Ecto neural progenitor cell (in vitro differentiated cells): ENCODE measurements around the gene SMAD5.
A peak's percentile ranks its signal among the peaks of the same experiment; 100 is the strongest.

Experiments
- DNase-seq: peaks from one replicate; pipeline ENCODE4 v3.0.0-alpha.2; 2018; ENCODE audit warnings: low spot score

SMAD5 gene

GRCh38 chr5:136115183-136115865 is 17.3 kb upstream of the SMAD5 start:
- no peak for DNase-seq

DNA sequence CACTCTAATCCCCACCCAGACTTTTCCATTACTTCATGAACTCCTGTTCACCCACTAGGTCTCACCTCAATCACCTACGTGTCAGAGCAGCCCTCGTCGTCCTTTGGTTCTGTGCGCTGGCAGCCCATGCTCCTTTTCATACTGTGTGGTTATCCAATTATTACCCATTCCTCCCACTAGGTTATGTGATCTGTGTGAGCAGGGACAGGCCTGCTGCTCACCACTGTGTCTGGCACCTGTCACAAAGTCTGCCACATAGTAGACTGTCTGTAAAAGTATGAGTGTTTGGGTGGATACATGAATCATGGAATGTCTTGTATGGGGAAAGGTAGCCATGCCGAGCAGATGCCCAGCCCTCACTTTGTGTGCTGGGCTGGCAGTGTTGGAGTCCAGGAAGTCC is 12.1 kb upstream of the SMAD5 start:
- DNase-seq: no peak

GRCh38 chr5:136123236-136123768 is 9.3 kb upstream of the SMAD5 start:
- no peak for DNase-seq

- no peak for DNase-seq
Observed at GRCh38 chr5:136127560-136127959, 5.1 kb upstream of the SMAD5 start.

DNA sequence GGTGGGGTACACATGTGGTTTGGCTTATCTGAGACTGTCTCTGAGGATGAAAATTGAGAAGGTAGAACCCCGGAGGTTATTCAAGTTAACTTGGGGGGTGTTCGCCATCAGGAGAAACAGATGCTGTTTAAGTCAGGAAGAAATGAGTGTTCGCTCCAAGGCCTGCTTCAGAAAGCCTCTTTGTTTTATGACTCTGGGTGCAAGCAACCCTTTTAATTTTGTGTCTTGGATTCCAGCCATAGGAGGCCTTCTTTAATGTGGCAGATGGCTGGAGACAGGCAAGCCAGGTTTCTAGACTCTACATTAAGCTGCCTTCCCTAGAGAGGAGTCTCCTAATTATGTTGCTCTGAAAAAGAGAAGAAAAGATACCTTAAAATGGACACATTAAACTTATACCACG is 4.2 kb upstream of the SMAD5 start:
- DNase-seq: no peak

DNA sequence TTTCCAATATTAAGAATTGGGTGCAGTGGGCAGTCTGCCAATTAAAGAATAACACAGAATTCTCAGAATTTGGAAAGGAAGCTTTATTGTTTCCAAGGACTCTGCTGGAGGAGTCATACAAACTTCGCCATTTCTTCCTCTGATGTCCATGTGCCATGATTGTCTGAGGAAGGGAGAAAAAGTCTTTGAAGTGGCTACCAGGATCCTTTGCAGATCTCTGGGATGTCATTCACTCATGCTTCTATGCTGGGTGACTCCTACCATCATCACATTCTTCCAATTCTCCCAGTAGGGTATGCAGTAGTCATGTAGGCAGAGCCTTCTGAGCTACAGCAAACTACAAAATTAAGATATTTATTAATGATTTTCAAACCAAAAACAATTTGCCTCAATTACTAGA is 3.2 kb upstream of the SMAD5 start:
- no peak for DNase-seq

- no peak for DNase-seq
Observed at GRCh38 chr5:136130581-136130980, 2.1 kb upstream of the SMAD5 start.

DNA sequence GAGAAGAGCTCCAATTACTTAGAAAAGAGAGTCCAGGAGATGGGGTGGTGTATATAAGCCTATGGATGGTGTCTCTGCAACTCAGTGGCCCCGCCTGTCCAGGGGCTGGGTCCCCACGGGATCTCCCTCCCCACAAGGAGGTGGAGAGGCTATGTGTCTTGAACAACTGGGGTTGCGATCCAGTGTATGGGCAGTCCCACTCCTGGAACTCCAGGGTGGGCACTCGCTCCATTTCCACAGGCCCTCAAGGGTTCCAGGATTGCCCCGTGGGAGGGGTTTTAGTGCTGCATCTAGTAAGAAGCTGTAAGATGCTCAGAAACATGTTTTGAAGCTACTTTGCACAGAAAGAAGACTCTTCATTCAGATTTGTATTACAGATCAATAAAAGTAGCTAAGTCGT is 558 bp upstream of the SMAD5 start:
- DNase-seq: no peak

DNA sequence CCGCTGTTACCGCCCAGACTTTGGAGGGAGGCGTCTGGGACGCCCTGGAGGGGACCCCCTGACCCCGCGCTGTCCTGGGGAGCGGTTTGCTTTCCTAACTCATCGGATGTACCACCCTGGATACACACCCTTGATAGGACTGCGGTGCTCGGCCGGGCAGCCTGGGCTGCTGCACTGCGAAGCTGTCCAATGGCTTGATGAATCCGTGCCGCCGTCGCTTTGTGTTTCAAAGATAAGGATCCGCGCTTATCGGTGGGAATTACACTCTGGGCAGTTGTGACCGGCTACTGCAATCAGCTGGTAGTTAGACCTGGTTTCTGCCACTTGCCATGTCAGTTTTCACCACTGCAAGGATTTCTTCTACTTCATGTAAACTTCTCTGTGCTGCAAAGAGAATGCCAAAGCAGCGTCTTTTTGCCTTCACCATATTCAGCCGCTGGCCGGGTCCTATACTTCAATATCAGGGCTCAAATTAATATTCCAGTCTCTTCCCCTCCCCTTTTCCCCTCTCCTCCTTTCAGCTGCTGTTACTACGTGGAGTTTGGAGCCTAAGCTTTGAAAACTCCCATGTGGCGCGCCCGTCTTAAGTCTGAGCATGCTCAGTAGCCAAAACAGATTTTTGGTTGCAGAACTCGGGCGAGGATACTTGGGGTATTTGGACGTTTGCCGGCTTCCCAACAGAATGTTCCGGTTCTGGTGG is 727 bp downstream of the SMAD5 start:
- DNase-seq: peak; percentile 67

GRCh38 chr5:136133922-136134379 is 1.3 kb downstream of the SMAD5 start:
- no peak for DNase-seq

DNA sequence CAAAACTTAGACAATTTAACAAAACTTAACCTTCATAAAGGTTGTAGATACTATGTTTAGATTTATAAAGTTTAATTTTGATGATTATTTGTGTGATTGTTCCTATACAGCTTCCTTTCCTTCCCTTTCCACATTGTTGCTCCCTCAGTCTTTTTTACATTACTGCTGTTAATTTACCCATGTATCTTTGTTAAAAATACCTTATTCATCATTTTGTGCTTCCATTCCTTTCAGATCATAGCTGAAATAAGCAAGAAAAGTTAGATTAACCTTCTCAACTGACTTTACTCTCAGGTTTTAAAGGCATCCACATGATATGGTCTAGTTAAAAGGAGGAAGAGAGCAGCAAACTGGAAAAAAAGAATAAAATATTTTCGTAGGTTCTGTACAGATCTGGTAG is 2.0 kb downstream of the SMAD5 start:
- no peak for DNase-seq

- DNase-seq: no peak
Observed at GRCh38 chr5:136135536-136135935, 2.9 kb downstream of the SMAD5 start.

- DNase-seq: no peak
Observed at GRCh38 chr5:136137497-136138220, 5.0 kb downstream of the SMAD5 start.

GRCh38 chr5:136141561-136141960 is 8.9 kb downstream of the SMAD5 start:
- no peak for DNase-seq

- no peak for DNase-seq
Observed at GRCh38 chr5:136143312-136143711, 10.7 kb downstream of the SMAD5 start.

GRCh38 chr5:136143763-136144162 is 11.1 kb downstream of the SMAD5 start:
- no peak for DNase-seq

DNA sequence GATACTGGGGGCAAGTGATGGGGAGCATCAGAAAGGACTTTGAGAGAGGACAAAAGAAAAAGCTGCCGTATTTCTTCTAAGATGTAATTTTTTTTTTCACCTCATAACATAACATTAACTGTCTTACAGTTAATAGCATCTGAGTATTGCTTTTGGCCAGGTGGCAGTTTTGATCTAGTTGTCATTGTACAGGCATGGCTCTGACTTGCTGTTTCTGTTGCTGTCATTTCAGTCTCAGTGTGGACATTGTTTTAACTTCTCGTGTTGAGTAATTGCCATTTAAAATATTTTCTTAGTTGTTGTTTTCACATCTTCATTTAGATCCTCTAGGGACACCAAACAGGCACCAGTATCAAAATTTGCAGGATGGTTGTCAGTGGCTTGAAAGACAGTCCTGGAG is 12.4 kb downstream of the SMAD5 start:
- DNase-seq: no peak

- no peak for DNase-seq
Observed at GRCh38 chr5:136146201-136146600, 13.6 kb downstream of the SMAD5 start.

GRCh38 chr5:136147632-136148031 is 15.0 kb downstream of the SMAD5 start:
- DNase-seq: no peak

- no peak for DNase-seq
Observed at GRCh38 chr5:136149891-136150290, 17.2 kb downstream of the SMAD5 start.

DNA sequence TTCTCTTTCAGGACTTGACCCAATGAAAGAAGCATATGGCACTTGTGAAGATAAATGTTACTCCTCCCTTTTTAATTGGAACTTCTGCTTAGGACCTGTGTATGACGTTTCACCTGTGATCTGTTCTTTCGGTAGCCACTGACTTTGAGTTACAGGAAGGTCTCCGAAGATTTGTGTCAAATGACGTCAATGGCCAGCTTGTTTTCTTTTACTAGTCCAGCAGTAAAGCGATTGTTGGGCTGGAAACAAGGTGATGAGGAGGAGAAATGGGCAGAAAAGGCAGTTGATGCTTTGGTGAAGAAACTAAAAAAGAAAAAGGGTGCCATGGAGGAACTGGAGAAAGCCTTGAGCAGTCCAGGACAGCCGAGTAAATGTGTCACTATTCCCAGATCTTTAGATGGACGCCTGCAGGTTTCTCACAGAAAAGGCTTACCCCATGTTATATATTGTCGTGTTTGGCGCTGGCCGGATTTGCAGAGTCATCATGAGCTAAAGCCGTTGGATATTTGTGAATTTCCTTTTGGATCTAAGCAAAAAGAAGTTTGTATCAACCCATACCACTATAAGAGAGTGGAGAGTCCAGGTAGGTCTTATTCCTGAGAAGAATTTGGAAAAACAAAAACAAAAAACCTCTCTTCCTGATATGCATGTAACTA is 21.1 kb downstream of the SMAD5 start:
- no peak for DNase-seq

DNA sequence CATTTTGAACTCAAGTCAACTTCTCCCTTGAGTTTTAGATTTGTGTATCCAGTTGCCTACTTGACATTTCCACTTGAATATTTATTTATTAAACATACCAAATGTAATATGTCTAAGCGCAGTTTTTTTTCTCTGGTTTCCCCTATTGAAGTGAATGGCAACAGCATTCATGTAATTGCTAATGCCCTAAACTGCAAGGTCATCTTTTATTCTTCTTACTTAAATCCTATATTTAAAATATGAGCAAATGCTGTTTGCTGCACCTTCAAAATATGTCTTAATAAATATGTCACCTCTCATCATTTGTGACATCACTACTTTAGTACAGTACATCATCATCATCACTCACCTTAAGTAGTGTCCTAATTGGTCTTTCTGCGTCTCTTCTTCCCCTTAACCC is 22.4 kb downstream of the SMAD5 start:
- DNase-seq: no peak
